K562 (cell line): ENCODE data around the gene PDE6B. TPM values are rescaled to one million over a fixed set of nuclear protein-coding genes. Genes with fewer than 3 reads are reported as not detected.
A peak's percentile ranks its signal among the peaks of the same experiment; 100 is the strongest.

ENCODE experiments used
- ATAC-seq: fragments of 200-7000 bp; cut with Tn5 transposase; 3 replicates; pipeline ENCODE4 v1.9.1; 2020; ENCODE audit warnings: moderate library complexity
- BruUV-seq: library from RNA; stranded (reverse); fragments of 400-500 nt; replicated peaks from 2 replicates; lab custom pipeline; 2021; lab: Mats Ljungman, UMichigan
- CTCF ChIA-PET: fragments of 300-600 bp; formaldehyde crosslinking; extraction: SDS; loops from one replicate; lab custom pipeline; 2021; ENCODE audit warnings: low intra/inter-chr PET ratio; lab: Yijun Ruan, JAX
- POLR2A ChIA-PET: fragments of 300-600, 350-650 bp; sonication (Branson Sonifier 250); formaldehyde crosslinking; extraction: SDS; loops from one replicate; lab custom pipeline; 2021; ENCODE audit warnings: antibody characterized with exemption, inconsistent platforms; lab: Yijun Ruan, JAX
- DNase-seq, 4 experiments: peaks; one replicate each; pipeline versions ENCODE4 v3.0.0 to v3.0.0-alpha.2; 2011 to 2018; ENCODE audit warnings: low spot score in 3 of 4, mixed read lengths in 3 of 4; ENCODE audit errors: extremely low read depth in 1 of 4
- FAIRE-seq: peaks from 2 replicates; lab custom pipeline; 2011; peaks lifted over from hg19 to GRCh38; lab: Jason Lieb, UNC
- H2AFZ ChIP-seq: 2 replicates; pipeline ENCODE4 v1.6.0; 2011; ENCODE audit warnings: low read depth, low read length, control low read depth, inconsistent platforms
- H3K27ac ChIP-seq: fragments of 200-600 bp; 3 replicates; pipeline ENCODE4 v1.8.0; 2011; ENCODE audit warnings: low read depth, mild to moderate bottlenecking, control low read depth, inconsistent platforms, low read length, moderate library complexity, mixed read lengths; ENCODE audit errors: extremely low read depth
- H3K27me3 ChIP-seq, 2 experiments: fragments of 300-600 bp in 1 of 2; 2 replicates in 1 of 2; 3 replicates in 1 of 2; pipeline versions ENCODE4 v1.6.0 to v1.8.0; 2011; ENCODE audit warnings: inconsistent platforms in 2 of 2, low read length in 2 of 2, mild to moderate bottlenecking in 1 of 2, mixed read lengths in 1 of 2, moderate library complexity in 1 of 2; ENCODE audit not compliant: control insufficient read depth in 2 of 2, insufficient read depth in 2 of 2
- H3K36me3 ChIP-seq: fragments of 300-600 bp; 3 replicates; pipeline ENCODE4 v1.8.0; 2011; ENCODE audit warnings: mild to moderate bottlenecking, low read length, inconsistent platforms; ENCODE audit not compliant: control insufficient read depth, insufficient read depth
- H3K4me1 ChIP-seq, 2 experiments: fragments of 200-600 bp in 1 of 2; replicated peaks in 1 of 2; 2 replicates in 1 of 2; 3 replicates in 1 of 2; pipeline versions ENCODE4 v1.5.1 to v1.8.0; 2011; ENCODE audit warnings: inconsistent platforms in 2 of 2, low read length in 2 of 2, mild to moderate bottlenecking in 1 of 2, mixed read lengths in 1 of 2, moderate library complexity in 1 of 2; ENCODE audit not compliant: control insufficient read depth in 2 of 2, insufficient read depth in 2 of 2
- H3K4me2 ChIP-seq: 2 replicates; pipeline ENCODE4 v1.6.1; 2011; ENCODE audit warnings: low read length, control low read depth, inconsistent platforms, mixed read lengths; ENCODE audit not compliant: insufficient read depth
- H3K4me3 ChIP-seq: fragments of 200-600 bp; sonication (generic), shearing (Covaris generic); 2 replicates; pipeline ENCODE4 v1.5.1; 2016; ENCODE audit warnings: control low read depth, inconsistent platforms
- H3K79me2 ChIP-seq: fragments of 200-600 bp; 3 replicates; pipeline ENCODE4 v1.8.0; 2011; ENCODE audit warnings: low read length, inconsistent platforms; ENCODE audit not compliant: control insufficient read depth, insufficient read depth
- H3K9ac ChIP-seq, 2 experiments: 2 replicates each; pipeline versions ENCODE4 v1.6.0 to v1.6.1; 2011; ENCODE audit warnings: low read depth in 2 of 2, low read length in 2 of 2, control low read depth in 1 of 2, inconsistent platforms in 1 of 2, mild to moderate bottlenecking in 1 of 2, mixed read lengths in 1 of 2; ENCODE audit not compliant: insufficient read depth in 1 of 2
- H3K9me1 ChIP-seq: one replicate; pipeline ENCODE4 v1.6.0; 2011; ENCODE audit warnings: inconsistent platforms, mild to moderate bottlenecking, low read length, moderate library complexity; ENCODE audit not compliant: control insufficient read depth, insufficient read depth
- H3K9me3 ChIP-seq: replicated peaks from 2 replicates; pipeline ENCODE4 v1.5.1; 2011; ENCODE audit warnings: low read depth, low read length, inconsistent platforms; ENCODE audit not compliant: control insufficient read depth, insufficient read depth
- H4K20me1 ChIP-seq: replicated peaks from 2 replicates; pipeline ENCODE4 v1.6.1; 2011; ENCODE audit warnings: low read length, inconsistent platforms, mixed read lengths; ENCODE audit not compliant: control insufficient read depth, insufficient read depth
- GABPB1 ChIP-seq: sonication (generic); formaldehyde crosslinking; IDR thresholded peaks from 2 replicates; pipeline ENCODE4 v1.8.0; 2022; ENCODE audit warnings: mild to moderate bottlenecking, missing genetic modification reagents
- KAT7 ChIP-seq: sonication (generic); formaldehyde crosslinking; IDR thresholded peaks from 2 replicates; pipeline ENCODE4 v1.8.0; 2022; ENCODE audit warnings: missing genetic modification reagents, mild to moderate bottlenecking, borderline replicate concordance
- ZNF274 ChIP-seq: IDR thresholded peaks from 2 replicates; pipeline ENCODE4 v1.6.1; 2011; ENCODE audit warnings: low read depth, mild to moderate bottlenecking, low read length, moderate library complexity, borderline replicate concordance
- ZNF76 ChIP-seq: fragments of 250-450 bp; sonication (Bioruptor Pico); IDR thresholded peaks from 2 replicates; pipeline ENCODE4 v1.4.0; 2020; ENCODE audit warnings: mild to moderate bottlenecking, moderate library complexity, borderline replicate concordance
- WGBS: fragments of 100-300 bp; shearing (Covaris generic); methylation state at CpG from one replicate; pipeline ENCODE4 v1.1.6; 2016; ENCODE audit warnings: low coverage, mixed read lengths; ENCODE audit not compliant: insufficient coverage; ENCODE audit errors: missing lambda C conversion rate; 5-methylcytosine and 5-hydroxymethylcytosine counted together
- in situ Hi-C: fragments of 300-500 bp; cut with MboI; formaldehyde crosslinking; loops from 4 replicates; pipeline ENCODE4 v1.15.0; 2018; ENCODE audit warnings: inconsistent platforms, mixed read lengths
- intact Hi-C: fragments of 100-400 bp; cut with micrococcal nuclease; formaldehyde crosslinking; loops from 2 replicates; pipeline ENCODE4 v1.14.2; 2022
- polyA plus RNA-seq, 8 experiments: library from polyadenylated mRNA; depleted of rRNA in 4 of 8; stranded (reverse) in 5 of 8; unstranded in 3 of 8; fragments of >200 nt; fragmentation: Nextera tagmentation in 2 of 8; fragmentation: Illumina TruSeq in 1 of 8; extraction: Ambion mirVana in 2 of 8; extraction: Trizol in 1 of 8; gene quantifications; 2 replicates each; pipeline versions ENCODE4 v1.2.1 to v1.2.3, GENCODE V29; 2011 to 2014; ENCODE audit warnings: inconsistent platforms in 1 of 8, missing spikeins in 1 of 8
- total RNA-seq, 7 experiments: library from RNA; depleted of rRNA in 6 of 7; stranded (reverse); fragments of >200 nt in 6 of 7; fragmentation: Illumina TruSeq in 2 of 7; extraction: Trizol in 2 of 7; gene quantifications; 2 replicates each; pipeline versions ENCODE4 v1.2.1 to v1.2.3, GENCODE V29; 2011 to 2021; ENCODE audit warnings: low replicate concordance in 1 of 7
- TF ChIP-seq, protein P1 (sequence below), 2 experiments: fragments of 450-650 bp; formaldehyde crosslinking in 1 of 2; IDR thresholded peaks; 2 replicates each; pipeline versions ENCODE4 v1.4.0 to v1.6.1; 2014 to 2020; ENCODE audit warnings: mild to moderate bottlenecking in 2 of 2, borderline replicate concordance in 1 of 2, low read depth in 1 of 2
- TF ChIP-seq, protein P2 (sequence below): sonication (generic); formaldehyde crosslinking; IDR thresholded peaks from 2 replicates; pipeline ENCODE4 v1.8.0; 2023; ENCODE audit warnings: mild to moderate bottlenecking, missing genetic modification reagents

PDE6B gene
- total and polyA plus RNA-seq, 9 of the 15 experiments (the other 6 are each of a cell fraction or from before 2014, with no cell fraction given) = 0.04 TPM; not detected in 8

DNA sequence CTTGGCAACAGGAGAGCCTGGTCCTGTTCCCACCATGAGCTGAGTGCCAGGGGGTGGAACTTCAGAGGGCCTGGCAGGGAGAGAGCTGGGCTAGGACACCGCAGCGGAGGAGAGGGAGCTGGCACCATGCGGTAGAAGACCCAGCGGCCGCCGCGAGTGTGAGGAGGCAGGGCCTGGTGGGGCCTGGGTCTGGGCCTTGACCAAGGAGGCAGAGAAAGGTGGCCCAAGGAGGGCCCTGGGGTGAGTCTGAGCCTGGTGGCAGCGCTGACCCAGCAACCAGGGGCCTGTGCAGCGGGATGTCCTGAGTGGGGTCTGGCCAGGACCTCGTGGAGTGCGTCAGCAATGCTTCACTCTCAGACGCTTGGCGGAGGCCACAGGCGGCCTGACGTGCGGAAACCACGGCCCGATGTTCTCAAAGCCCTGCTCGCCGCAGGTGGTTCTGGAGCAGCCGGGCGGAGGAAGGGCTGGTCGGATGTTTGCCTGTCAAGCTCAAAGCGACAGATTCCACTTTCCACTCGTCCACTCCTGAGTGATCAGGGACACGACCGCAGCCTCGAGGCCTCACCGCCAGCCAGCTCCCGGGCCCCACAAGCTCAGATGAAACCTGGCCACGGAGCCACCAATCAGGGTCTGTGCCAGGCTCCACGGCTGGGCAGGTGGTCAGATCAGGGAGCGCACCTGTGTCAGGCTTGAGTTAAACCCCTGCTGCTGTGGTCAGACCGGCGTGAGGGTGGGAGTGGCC lies 27.9 kb downstream of the PDE6B start:
- FAIRE-seq = no peak
- in situ Hi-C loops (no loop called here), intact Hi-C loops (no loop called here)
- WGBS = 17% methylated on average over 27 of the region's 35 CpGs
- H3K9me3 ChIP-seq = 0 out of 2 replicates have a peak, but pooled peaks cover 2% of the 10 kb centered on the region
- H3K27me3 ChIP-seq = peaks cover 35 to 75% of the 10 kb centered on the region in 2 experiments; a peak in 4 of 5 replicates
- no peak; the same call in 2 of the 3 replicates for ATAC-seq
- no peak overlapping the region for H2AFZ ChIP-seq
- ChIA-PET CTCF (no interaction called here), POLR2A (interaction anchor here (0.7 kb wide), 1 partner anchor 13 kb away, joined by 3 read pairs; no protein-coding TSS in a partner anchor)
- no peak overlapping the region for H3K27ac ChIP-seq
- BruUV-seq = no TSS peak
- peaks cover 0 to 75% of the 10 kb centered on the region in 2 experiments; a peak in 2 of 5 replicates for H3K4me1 ChIP-seq
- H3K36me3 ChIP-seq = no peaks in the 10 kb centered on the region
- no peaks in the 10 kb centered on the region for H3K9me1 ChIP-seq
- no peaks in the 10 kb centered on the region for H4K20me1 ChIP-seq
- no peak overlapping the region for H3K4me3 ChIP-seq
- no peak overlapping the region for H3K4me2 ChIP-seq
- no peaks in the 10 kb centered on the region for H3K79me2 ChIP-seq
- peak overlapping the region in 1 of 2 experiments; percentile 26; a peak in 1 of 4 replicates for H3K9ac ChIP-seq
- DNase-seq = no peak
- TF ChIP-seq GABPB1 (CRISPR knock-in tag) (no peak), KAT7 (CRISPR knock-in tag) (no peak), ZNF274 (no peak), ZNF76 (CRISPR knock-in tag) (no peak)
- TF ChIP-seq, protein P1, sequence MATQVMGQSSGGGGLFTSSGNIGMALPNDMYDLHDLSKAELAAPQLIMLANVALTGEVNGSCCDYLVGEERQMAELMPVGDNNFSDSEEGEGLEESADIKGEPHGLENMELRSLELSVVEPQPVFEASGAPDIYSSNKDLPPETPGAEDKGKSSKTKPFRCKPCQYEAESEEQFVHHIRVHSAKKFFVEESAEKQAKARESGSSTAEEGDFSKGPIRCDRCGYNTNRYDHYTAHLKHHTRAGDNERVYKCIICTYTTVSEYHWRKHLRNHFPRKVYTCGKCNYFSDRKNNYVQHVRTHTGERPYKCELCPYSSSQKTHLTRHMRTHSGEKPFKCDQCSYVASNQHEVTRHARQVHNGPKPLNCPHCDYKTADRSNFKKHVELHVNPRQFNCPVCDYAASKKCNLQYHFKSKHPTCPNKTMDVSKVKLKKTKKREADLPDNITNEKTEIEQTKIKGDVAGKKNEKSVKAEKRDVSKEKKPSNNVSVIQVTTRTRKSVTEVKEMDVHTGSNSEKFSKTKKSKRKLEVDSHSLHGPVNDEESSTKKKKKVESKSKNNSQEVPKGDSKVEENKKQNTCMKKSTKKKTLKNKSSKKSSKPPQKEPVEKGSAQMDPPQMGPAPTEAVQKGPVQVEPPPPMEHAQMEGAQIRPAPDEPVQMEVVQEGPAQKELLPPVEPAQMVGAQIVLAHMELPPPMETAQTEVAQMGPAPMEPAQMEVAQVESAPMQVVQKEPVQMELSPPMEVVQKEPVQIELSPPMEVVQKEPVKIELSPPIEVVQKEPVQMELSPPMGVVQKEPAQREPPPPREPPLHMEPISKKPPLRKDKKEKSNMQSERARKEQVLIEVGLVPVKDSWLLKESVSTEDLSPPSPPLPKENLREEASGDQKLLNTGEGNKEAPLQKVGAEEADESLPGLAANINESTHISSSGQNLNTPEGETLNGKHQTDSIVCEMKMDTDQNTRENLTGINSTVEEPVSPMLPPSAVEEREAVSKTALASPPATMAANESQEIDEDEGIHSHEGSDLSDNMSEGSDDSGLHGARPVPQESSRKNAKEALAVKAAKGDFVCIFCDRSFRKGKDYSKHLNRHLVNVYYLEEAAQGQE (IDR thresholded peaks at IDR 0.05; ENCODE audit: borderline replicate concordance) = no peak
- TF ChIP-seq, protein P1 (CRISPR knock-in tag; IDR thresholded peaks at IDR 0.05; ENCODE audit: low read depth) = no peak
- TF ChIP-seq, protein P2, sequence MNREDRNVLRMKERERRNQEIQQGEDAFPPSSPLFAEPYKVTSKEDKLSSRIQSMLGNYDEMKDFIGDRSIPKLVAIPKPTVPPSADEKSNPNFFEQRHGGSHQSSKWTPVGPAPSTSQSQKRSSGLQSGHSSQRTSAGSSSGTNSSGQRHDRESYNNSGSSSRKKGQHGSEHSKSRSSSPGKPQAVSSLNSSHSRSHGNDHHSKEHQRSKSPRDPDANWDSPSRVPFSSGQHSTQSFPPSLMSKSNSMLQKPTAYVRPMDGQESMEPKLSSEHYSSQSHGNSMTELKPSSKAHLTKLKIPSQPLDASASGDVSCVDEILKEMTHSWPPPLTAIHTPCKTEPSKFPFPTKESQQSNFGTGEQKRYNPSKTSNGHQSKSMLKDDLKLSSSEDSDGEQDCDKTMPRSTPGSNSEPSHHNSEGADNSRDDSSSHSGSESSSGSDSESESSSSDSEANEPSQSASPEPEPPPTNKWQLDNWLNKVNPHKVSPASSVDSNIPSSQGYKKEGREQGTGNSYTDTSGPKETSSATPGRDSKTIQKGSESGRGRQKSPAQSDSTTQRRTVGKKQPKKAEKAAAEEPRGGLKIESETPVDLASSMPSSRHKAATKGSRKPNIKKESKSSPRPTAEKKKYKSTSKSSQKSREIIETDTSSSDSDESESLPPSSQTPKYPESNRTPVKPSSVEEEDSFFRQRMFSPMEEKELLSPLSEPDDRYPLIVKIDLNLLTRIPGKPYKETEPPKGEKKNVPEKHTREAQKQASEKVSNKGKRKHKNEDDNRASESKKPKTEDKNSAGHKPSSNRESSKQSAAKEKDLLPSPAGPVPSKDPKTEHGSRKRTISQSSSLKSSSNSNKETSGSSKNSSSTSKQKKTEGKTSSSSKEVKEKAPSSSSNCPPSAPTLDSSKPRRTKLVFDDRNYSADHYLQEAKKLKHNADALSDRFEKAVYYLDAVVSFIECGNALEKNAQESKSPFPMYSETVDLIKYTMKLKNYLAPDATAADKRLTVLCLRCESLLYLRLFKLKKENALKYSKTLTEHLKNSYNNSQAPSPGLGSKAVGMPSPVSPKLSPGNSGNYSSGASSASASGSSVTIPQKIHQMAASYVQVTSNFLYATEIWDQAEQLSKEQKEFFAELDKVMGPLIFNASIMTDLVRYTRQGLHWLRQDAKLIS (CRISPR knock-in tag) = no peak
